ENCODE results near the gene PROSER2. TPM values are rescaled to one million over a fixed set of nuclear protein-coding genes. Genes with fewer than 3 reads are reported as not detected.
A peak's percentile ranks its signal among the peaks of the same experiment; 100 is the strongest.

PROSER2 gene
- polyA plus RNA-seq, 1 donor (not counting 4 experiments of a cell fraction or from before 2014, with no cell fraction given) = 10.2 TPM

DNA sequence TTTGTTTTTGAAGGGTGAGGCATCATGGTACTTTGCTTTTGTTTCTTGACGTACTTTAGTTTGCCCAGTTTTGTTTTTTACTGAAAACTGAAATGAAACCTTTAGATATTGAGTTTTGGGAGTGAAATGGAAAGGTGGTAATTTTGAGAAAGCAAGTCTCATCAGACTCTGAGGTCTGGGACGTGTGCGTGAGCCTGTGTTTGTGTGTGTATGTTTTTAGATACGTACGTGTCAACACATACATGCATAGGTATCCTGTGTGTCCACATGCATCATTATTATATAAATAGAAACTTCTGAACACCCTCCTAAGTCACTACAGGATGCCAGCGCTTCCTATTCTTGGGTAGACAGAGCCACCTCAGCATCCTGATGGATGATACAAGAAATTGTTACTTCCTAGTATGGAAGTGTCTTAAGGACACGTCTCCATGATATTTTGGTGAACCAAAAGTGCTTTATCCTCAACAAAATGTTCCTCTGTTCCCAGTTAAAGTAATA, 47.8 kb downstream of the PROSER2 start:
- Histone ChIP-seq H3K4me2 (ENCODE audit: control insufficient read depth, extremely low read depth, insufficient read depth, low read depth, low read length) (peak overlapping the region; percentile 52), H3K9me1 (ENCODE audit: control insufficient read depth, extremely low read depth, insufficient read depth, low read length) (no peaks in the 10 kb centered on the region), H2AFZ (ENCODE audit: control insufficient read depth, low read length) (peak overlapping the region; percentile 42), H3K27me3 (ENCODE audit: control insufficient read depth, extremely low read depth, insufficient read depth, low read length) (no peaks in the 10 kb centered on the region), H3K4me1 (ENCODE audit: control insufficient read depth, extremely low read depth, insufficient read depth, low read length) (peaks cover 42% of the 10 kb centered on the region), H3K4me3 (ENCODE audit: control insufficient read depth in 2 of 3, extremely low read depth in 1 of 3, insufficient read depth in 2 of 3, low read depth in 1 of 3, low read length in 3 of 3) (peak overlapping the region in 1 of 3 experiments; percentile 26), H3K36me3 (ENCODE audit: control insufficient read depth in 2 of 2, extremely low read depth in 1 of 2, insufficient read depth in 2 of 2, low read length in 2 of 2) (peaks cover 0 to 12% of the 10 kb centered on the region in 2 experiments), H3K9ac (ENCODE audit: control insufficient read depth, extremely low read depth, insufficient read depth, low read length) (peak overlapping the region; percentile 26), H3K79me2 (ENCODE audit: control insufficient read depth, insufficient read depth, low read length) (peaks cover 2% of the 10 kb centered on the region), H3K9me3 (ENCODE audit: control insufficient read depth, low read depth, low read length) (no peaks in the 10 kb centered on the region), H3K27ac (ENCODE audit: control insufficient read depth, insufficient read depth, low read length) (peak overlapping the region; percentile 64), H4K20me1 (ENCODE audit: control insufficient read depth, extremely low read depth, insufficient read depth, low read length) (no peaks in the 10 kb centered on the region)
- DNase-seq (ENCODE audit: low read depth, low spot score) = no peak
- TF ChIP-seq CTCF (optimal IDR thresholded peaks at IDR 0.05 in 1 of 3, IDR thresholded peaks at IDR 0.05 in 1 of 3, conservative IDR thresholded peaks at IDR 0.05 in 1 of 3; ENCODE audit: extremely low read depth in 1 of 3, insufficient read depth in 2 of 3, low read length in 3 of 3) (no peak), EZH2 (IDR thresholded peaks at IDR 0.05; ENCODE audit: low read length) (no peak)
- dilution Hi-C loops (cut with MboI; ENCODE audit: extremely low pct_ligation_motif_present, low sequenced_read_pairs) = no loop called here
- no peak for FAIRE-seq

DNA sequence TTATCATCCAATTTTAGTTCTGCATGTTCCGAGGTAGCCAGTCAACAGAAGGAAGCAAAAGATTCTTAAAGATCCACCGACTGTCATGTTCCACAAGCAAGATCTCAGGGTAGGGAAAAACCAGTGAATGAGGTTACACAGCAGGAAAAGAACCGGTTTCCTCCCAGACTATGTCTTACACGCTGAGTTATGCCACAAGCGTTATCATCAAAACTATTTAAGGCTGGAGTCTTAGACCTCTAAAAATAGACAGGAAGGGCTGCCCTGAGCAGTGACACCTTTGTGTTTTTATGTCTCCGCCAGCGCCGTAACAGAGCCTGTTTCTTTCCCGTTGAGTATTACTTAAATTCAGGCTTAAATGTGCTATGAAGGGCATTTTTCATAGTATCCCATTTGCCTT, 48.3 kb downstream of the PROSER2 start:
- Histone ChIP-seq H2AFZ (ENCODE audit: control insufficient read depth, low read length) (peak overlapping the region; percentile 42), H3K4me2 (ENCODE audit: control insufficient read depth, extremely low read depth, insufficient read depth, low read depth, low read length) (peak overlapping the region; percentile 52), H3K9me3 (ENCODE audit: control insufficient read depth, low read depth, low read length) (no peaks in the 10 kb centered on the region), H3K79me2 (ENCODE audit: control insufficient read depth, insufficient read depth, low read length) (no peaks in the 10 kb centered on the region), H4K20me1 (ENCODE audit: control insufficient read depth, extremely low read depth, insufficient read depth, low read length) (no peaks in the 10 kb centered on the region), H3K27ac (ENCODE audit: control insufficient read depth, insufficient read depth, low read length) (peak overlapping the region; percentile 64), H3K9ac (ENCODE audit: control insufficient read depth, extremely low read depth, insufficient read depth, low read length) (peak overlapping the region; percentile 26), H3K36me3 (ENCODE audit: control insufficient read depth in 2 of 2, extremely low read depth in 1 of 2, insufficient read depth in 2 of 2, low read length in 2 of 2) (peaks cover 0 to 9% of the 10 kb centered on the region in 2 experiments), H3K4me1 (ENCODE audit: control insufficient read depth, extremely low read depth, insufficient read depth, low read length) (peaks cover 47% of the 10 kb centered on the region), H3K9me1 (ENCODE audit: control insufficient read depth, extremely low read depth, insufficient read depth, low read length) (no peaks in the 10 kb centered on the region), H3K4me3 (ENCODE audit: control insufficient read depth in 2 of 3, extremely low read depth in 1 of 3, insufficient read depth in 2 of 3, low read depth in 1 of 3, low read length in 3 of 3) (peak overlapping the region in 1 of 3 experiments; percentile 26), H3K27me3 (ENCODE audit: control insufficient read depth, extremely low read depth, insufficient read depth, low read length) (no peaks in the 10 kb centered on the region)
- dilution Hi-C loops (cut with MboI; ENCODE audit: extremely low pct_ligation_motif_present, low sequenced_read_pairs) = no loop called here
- no peak for DNase-seq (ENCODE audit: low read depth, low spot score)
- TF ChIP-seq CTCF (optimal IDR thresholded peaks at IDR 0.05 in 1 of 3, IDR thresholded peaks at IDR 0.05 in 1 of 3, conservative IDR thresholded peaks at IDR 0.05 in 1 of 3; ENCODE audit: extremely low read depth in 1 of 3, insufficient read depth in 2 of 3, low read length in 3 of 3) (no peak), EZH2 (IDR thresholded peaks at IDR 0.05; ENCODE audit: low read length) (no peak)
- peak; percentile 84 for FAIRE-seq
